ENCODE measurements around the gene TOM1L1. TPM values are rescaled to one million over a fixed set of nuclear protein-coding genes. Genes with fewer than 3 reads are reported as not detected.

TOM1L1 gene
- total and polyA plus RNA-seq, 7 donors, result 1.1 to 6.5 (median 4.0) TPM

- 17 to 21% (median 20%) methylated on average over 1 of the region's 1 CpG for WGBS, 3 donors
- intact Hi-C loops (cut with DNase I), result no loop called here
Measured at GRCh38 chr17:54903375-54903774, 2.7 kb downstream of the TOM1L1 start.

GRCh38 chr17:54906683-54907082, 6.0 kb downstream of the TOM1L1 start:
- TF ChIP-seq CTCF (IDR thresholded peaks at IDR 0.05), result no peak
- Histone ChIP-seq H3K4me1 (no peaks in the 10 kb centered on the region), H3K4me3 (no peak overlapping the region), H3K27me3 (ENCODE audit: insufficient read depth in 3 of 3, low read length in 2 of 3) (no peaks in the 10 kb centered on the region), H3K9me3 (no peaks in the 10 kb centered on the region), H3K36me3 (ENCODE audit: insufficient read depth in 1 of 2, low read depth in 1 of 2) (peaks cover 0 to 7% of the 10 kb centered on the region in 2 donors), H3K27ac (no peak overlapping the region)
- 53 to 62% (median 55%) methylated on average over 7 of the region's 7 CpGs for WGBS, 3 donors
- intact Hi-C loops (cut with DNase I), result no loop called here
- DNase-seq, result no peak
- ATAC-seq, result no peak

More at GRCh38 chr17:54903375-54903774, 2.7 kb downstream of the TOM1L1 start:
- Histone ChIP-seq H3K27ac (no peak overlapping the region), H3K36me3 (ENCODE audit: insufficient read depth in 1 of 2, low read depth in 1 of 2) (peaks cover 0 to 7% of the 10 kb centered on the region in 2 donors), H3K9me3 (no peaks in the 10 kb centered on the region), H3K4me1 (no peaks in the 10 kb centered on the region), H3K27me3 (ENCODE audit: insufficient read depth in 3 of 3, low read length in 2 of 3) (no peaks in the 10 kb centered on the region), H3K4me3 (no peak overlapping the region)
- DNase-seq (peak; percentile 16 to 49), ATAC-seq (peak; percentile 31 to 59 (median 52))
- no peak for TF ChIP-seq CTCF (IDR thresholded peaks at IDR 0.05)

- H3K4me3 ChIP-seq, result no peak overlapping the region
- H3K27me3 ChIP-seq (ENCODE audit: insufficient read depth in 3 of 3, low read length in 2 of 3), result no peaks in the 10 kb centered on the region
- 84 to 93% (median 87%) methylated on average over 5 of the region's 5 CpGs for WGBS, 3 donors
- no peak overlapping the region for H3K27ac ChIP-seq
- intact Hi-C loops (cut with DNase I), result no loop called here
- H3K36me3 ChIP-seq (ENCODE audit: insufficient read depth in 1 of 2, low read depth in 1 of 2), result peaks cover 0 to 13% of the 10 kb centered on the region in 2 donors
- ATAC-seq, result no peak
- TF ChIP-seq CTCF (IDR thresholded peaks at IDR 0.05), result no peak
- DNase-seq, result no peak
- H3K9me3 ChIP-seq, result no peaks in the 10 kb centered on the region
- H3K4me1 ChIP-seq, result no peaks in the 10 kb centered on the region
Measured at GRCh38 chr17:54907376-54907775, 6.7 kb downstream of the TOM1L1 start.

- DNase-seq, result no peak
Measured at GRCh38 chr17:54909766-54910165, 9.1 kb downstream of the TOM1L1 start.

More at GRCh38 chr17:54909766-54910165, 9.1 kb downstream of the TOM1L1 start:
- Histone ChIP-seq H3K27ac (no peak overlapping the region), H3K36me3 (ENCODE audit: insufficient read depth in 1 of 2, low read depth in 1 of 2) (peaks cover 0 to 24% of the 10 kb centered on the region in 2 donors), H3K9me3 (no peaks in the 10 kb centered on the region), H3K27me3 (ENCODE audit: insufficient read depth in 3 of 3, low read length in 2 of 3) (no peaks in the 10 kb centered on the region), H3K4me1 (no peaks in the 10 kb centered on the region), H3K4me3 (no peak overlapping the region)
- no peak for TF ChIP-seq CTCF (IDR thresholded peaks at IDR 0.05)
- WGBS, 3 donors, result 84 to 92% (median 86%) methylated on average over 2 of the region's 2 CpGs
- ATAC-seq, result no peak
- intact Hi-C loops (cut with DNase I), result no loop called here

All from psoas muscle (tissue), 8 donors.